ENCODE data around the gene SMG6.

DNA sequence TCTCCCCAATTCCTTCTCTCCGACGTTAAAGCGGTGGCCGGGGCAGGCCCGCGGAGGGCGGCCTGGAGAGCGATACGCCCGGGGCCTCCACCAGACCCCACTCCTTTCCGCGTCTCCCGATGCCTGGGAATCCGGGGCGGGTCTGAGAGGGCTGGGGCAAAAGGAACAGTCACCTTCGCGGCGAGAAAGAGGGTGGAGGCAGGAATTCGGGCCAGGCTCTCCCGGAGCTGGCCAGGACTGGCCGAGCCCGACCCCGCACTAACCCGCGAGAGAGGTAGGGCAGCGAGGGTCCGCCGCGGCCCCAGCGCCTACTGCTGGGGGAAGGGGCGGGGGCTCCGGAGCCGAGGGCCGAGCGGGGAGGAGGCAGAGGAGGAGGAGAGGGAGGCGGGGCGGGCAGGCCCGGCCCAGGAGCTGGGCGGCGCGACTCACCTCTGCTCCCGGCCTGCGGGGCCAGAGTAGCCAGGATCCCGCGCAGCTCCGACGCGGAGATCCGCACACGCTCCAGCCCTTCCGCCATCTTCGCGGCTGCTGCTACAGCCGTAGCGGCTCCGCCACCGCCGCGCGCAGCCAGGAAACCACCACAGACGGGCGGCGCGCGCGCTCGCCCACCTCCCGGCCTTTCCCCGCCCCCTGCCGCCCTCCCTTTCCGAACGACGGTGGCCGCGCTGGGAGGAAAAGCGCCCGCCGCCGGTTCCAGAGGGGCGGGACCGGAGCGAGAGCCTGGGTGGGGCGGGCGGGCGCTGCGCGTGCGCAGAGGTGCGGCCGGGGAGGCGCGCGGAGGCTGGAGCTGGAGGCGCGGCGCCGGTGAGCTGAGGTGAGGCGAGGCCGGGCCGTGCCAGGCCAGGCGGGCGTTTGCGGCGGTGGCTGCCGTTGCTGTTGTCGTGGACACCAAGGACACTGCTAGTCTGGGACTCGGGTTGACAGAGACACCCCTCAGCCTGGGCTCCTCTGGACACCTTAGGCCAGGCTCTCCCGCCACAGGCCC, at the start of gene SMG6, which contains the start of gene SRR:
- peak; percentile 84 for TF ChIP-seq YY1 (IDR thresholded peaks at IDR 0.05; ENCODE audit: low read depth)
- TF ChIP-seq EP300 (IDR thresholded peaks at IDR 0.05; ENCODE audit: borderline replicate concordance), result no peak
- TF ChIP-seq, protein P1, sequence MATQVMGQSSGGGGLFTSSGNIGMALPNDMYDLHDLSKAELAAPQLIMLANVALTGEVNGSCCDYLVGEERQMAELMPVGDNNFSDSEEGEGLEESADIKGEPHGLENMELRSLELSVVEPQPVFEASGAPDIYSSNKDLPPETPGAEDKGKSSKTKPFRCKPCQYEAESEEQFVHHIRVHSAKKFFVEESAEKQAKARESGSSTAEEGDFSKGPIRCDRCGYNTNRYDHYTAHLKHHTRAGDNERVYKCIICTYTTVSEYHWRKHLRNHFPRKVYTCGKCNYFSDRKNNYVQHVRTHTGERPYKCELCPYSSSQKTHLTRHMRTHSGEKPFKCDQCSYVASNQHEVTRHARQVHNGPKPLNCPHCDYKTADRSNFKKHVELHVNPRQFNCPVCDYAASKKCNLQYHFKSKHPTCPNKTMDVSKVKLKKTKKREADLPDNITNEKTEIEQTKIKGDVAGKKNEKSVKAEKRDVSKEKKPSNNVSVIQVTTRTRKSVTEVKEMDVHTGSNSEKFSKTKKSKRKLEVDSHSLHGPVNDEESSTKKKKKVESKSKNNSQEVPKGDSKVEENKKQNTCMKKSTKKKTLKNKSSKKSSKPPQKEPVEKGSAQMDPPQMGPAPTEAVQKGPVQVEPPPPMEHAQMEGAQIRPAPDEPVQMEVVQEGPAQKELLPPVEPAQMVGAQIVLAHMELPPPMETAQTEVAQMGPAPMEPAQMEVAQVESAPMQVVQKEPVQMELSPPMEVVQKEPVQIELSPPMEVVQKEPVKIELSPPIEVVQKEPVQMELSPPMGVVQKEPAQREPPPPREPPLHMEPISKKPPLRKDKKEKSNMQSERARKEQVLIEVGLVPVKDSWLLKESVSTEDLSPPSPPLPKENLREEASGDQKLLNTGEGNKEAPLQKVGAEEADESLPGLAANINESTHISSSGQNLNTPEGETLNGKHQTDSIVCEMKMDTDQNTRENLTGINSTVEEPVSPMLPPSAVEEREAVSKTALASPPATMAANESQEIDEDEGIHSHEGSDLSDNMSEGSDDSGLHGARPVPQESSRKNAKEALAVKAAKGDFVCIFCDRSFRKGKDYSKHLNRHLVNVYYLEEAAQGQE (IDR thresholded peaks at IDR 0.05; ENCODE audit: low read depth), result no peak
- TF ChIP-seq, protein P2, sequence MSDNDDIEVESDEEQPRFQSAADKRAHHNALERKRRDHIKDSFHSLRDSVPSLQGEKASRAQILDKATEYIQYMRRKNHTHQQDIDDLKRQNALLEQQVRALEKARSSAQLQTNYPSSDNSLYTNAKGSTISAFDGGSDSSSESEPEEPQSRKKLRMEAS (IDR thresholded peaks at IDR 0.05), result peak; percentile 51; the same call in 1 of the 2 replicates
- TF ChIP-seq CEBPB (IDR thresholded peaks at IDR 0.05), result no peak
- TF ChIP-seq ZBTB7A (IDR thresholded peaks at IDR 0.05; ENCODE audit: low read depth), result peak; percentile 93

Data from Ishikawa (cell line).